ENCODE data around the gene POLE3.
A peak's percentile ranks its signal among the peaks of the same experiment; 100 is the strongest.
"Not testable (repeated sequence)": the region's sequence is repeated elsewhere in the genome, so short reads cannot be mapped to it uniquely, and the experiment has no call there.

Gene POLE3

GRCh38 chr9:113376634-113377567, 33.6 kb downstream of the POLE3 start, which contains the start of gene HDHD3:
HDHD3 (minus strand) TSS chr9:113376986; CDS start chr9:113374354, 2,632 bp downstream.
- DNase-seq (ENCODE audit: low read depth): peak; percentile 46

GRCh38 chr9:113375057-113376023, 35.1 kb downstream of the POLE3 start:
- DNase-seq (ENCODE audit: low read depth): no peak

GRCh38 chr9:113373676-113374392, 36.6 kb downstream of the POLE3 start:
- DNase-seq (ENCODE audit: low read depth): no peak

- no peak for DNase-seq (ENCODE audit: low read depth)
Observed at GRCh38 chr9:113373256-113373655, 37.2 kb downstream of the POLE3 start.

GRCh38 chr9:113372059-113372458, 38.4 kb downstream of the POLE3 start:
- no peak for DNase-seq (ENCODE audit: low read depth)

GRCh38 chr9:113370806-113371325, 39.6 kb downstream of the POLE3 start:
- no peak for DNase-seq (ENCODE audit: low read depth)

GRCh38 chr9:113369855-113370140, 40.7 kb downstream of the POLE3 start:
- no peak for DNase-seq (ENCODE audit: low read depth)

- DNase-seq (ENCODE audit: low read depth): no peak
Observed at GRCh38 chr9:113368982-113369854, 41.3 kb downstream of the POLE3 start.

GRCh38 chr9:113368348-113368981, 42.0 kb downstream of the POLE3 start:
- no peak for DNase-seq (ENCODE audit: low read depth)

- not testable (repeated sequence) for DNase-seq (ENCODE audit: low read depth)
Observed at GRCh38 chr9:113365652-113366051, 44.8 kb downstream of the POLE3 start.

GRCh38 chr9:113364951-113365350, 45.5 kb downstream of the POLE3 start:
- DNase-seq (ENCODE audit: low read depth): no peak

GRCh38 chr9:113363336-113363735, 47.1 kb downstream of the POLE3 start:
- no peak for DNase-seq (ENCODE audit: low read depth)

- DNase-seq (ENCODE audit: low read depth): no peak
Observed at GRCh38 chr9:113361304-113362018, 49.0 kb downstream of the POLE3 start.

GRCh38 chr9:113360242-113360842, 50.1 kb downstream of the POLE3 start:
- DNase-seq (ENCODE audit: low read depth): no peak

GRCh38 chr9:113359385-113359784, 51.1 kb downstream of the POLE3 start:
- DNase-seq (ENCODE audit: low read depth): no peak
